HepG2 (cell line): ENCODE measurements around the gene ATP2A3. TPM values are rescaled to one million over a fixed set of nuclear protein-coding genes. Genes with fewer than 3 reads are reported as not detected.

Experiments used
- GATAD2A ChIP-seq: IDR thresholded peaks from 2 replicates; pipeline ENCODE4 v1.6.1; 2016
- SALL1 ChIP-seq: sonication (generic); formaldehyde crosslinking; IDR thresholded peaks from 2 replicates; pipeline ENCODE4 v1.8.0; 2022; ENCODE audit warnings: mild to moderate bottlenecking, missing genetic modification reagents
- SP1 ChIP-seq, 2 experiments: fragments of 450-650 bp in 1 of 2; sonication (generic) in 1 of 2; formaldehyde crosslinking in 1 of 2; IDR thresholded peaks; 2 replicates each; pipeline versions ENCODE4 v1.4.0 to v1.6.1; 2016 to 2020; ENCODE audit warnings: missing genetic modification reagents in 1 of 2
- TGIF2 ChIP-seq: IDR thresholded peaks from 2 replicates; pipeline ENCODE4 v1.6.1; 2016; ENCODE audit warnings: control low read depth, missing compliant biosample characterization
- ZHX2 ChIP-seq, 2 experiments: sonication (generic) in 1 of 2; formaldehyde crosslinking in 1 of 2; IDR thresholded peaks; 2 replicates each; pipeline versions ENCODE4 v1.6.1 to v1.9.0; 2014 to 2022; ENCODE audit warnings: antibody characterized with exemption in 1 of 2, borderline replicate concordance in 1 of 2, inconsistent platforms in 1 of 2, low read depth in 1 of 2, missing genetic modification reagents in 1 of 2
- ZNF138 ChIP-seq: sonication (generic); formaldehyde crosslinking; IDR thresholded peaks from 2 replicates; pipeline ENCODE4 v1.5.0; 2020; ENCODE audit warnings: mild to moderate bottlenecking, low read depth, missing genetic modification reagents
- ZNF646 ChIP-seq: sonication (generic); formaldehyde crosslinking; IDR thresholded peaks from 2 replicates; pipeline ENCODE4 v1.9.0; 2021; ENCODE audit warnings: mild to moderate bottlenecking, missing genetic modification reagents
- polyA plus RNA-seq, 8 experiments: library from polyadenylated mRNA; depleted of rRNA in 3 of 8; stranded (reverse) in 7 of 8; unstranded in 1 of 8; fragments of >200 nt; fragmentation: Illumina TruSeq in 4 of 8; extraction: Trizol in 4 of 8; gene quantifications; 2 replicates each; pipeline versions ENCODE4 v1.2.1 to v1.2.3, GENCODE V29; 2011 to 2016; ENCODE audit warnings: low read depth in 4 of 8, missing spikeins in 1 of 8, mixed read lengths in 1 of 8; ENCODE audit not compliant: insufficient read depth in 1 of 8
- total RNA-seq, 5 experiments: library from RNA; depleted of rRNA; stranded (reverse); fragments of >200 nt; fragmentation: Illumina TruSeq; extraction: Trizol; gene quantifications; 2 replicates each; pipeline ENCODE4 v1.2.3, GENCODE V29; 2016; ENCODE audit warnings: low read depth in 1 of 5

Gene ATP2A3
- total and polyA plus RNA-seq, 2 of the 13 experiments (the other 11 are each of a cell fraction or from before 2014, with no cell fraction given): 0.07 TPM; not detected in 1

- TF ChIP-seq ZNF646 (CRISPR knock-in tag): no peak
- TF ChIP-seq ZNF138: no peak
- TF ChIP-seq GATAD2A: peak; percentile 77
- TF ChIP-seq SALL1 (CRISPR knock-in tag): peak; percentile 82
- TF ChIP-seq SP1 (IDR thresholded peaks at IDR 0.05): no peak
- 0 out of 2 replicates have a peak, but pooled peaks have one; percentile 24 for TF ChIP-seq SP1 (CRISPR knock-in tag; IDR thresholded peaks at IDR 0.05)
- TF ChIP-seq TGIF2 (CRISPR knock-in tag): no peak
- TF ChIP-seq ZHX2 (IDR thresholded peaks at IDR 0.05; ENCODE audit: low read depth): peak; percentile 59; the same call in 1 of the 2 replicates
- TF ChIP-seq ZHX2 (CRISPR knock-in tag; IDR thresholded peaks at IDR 0.05; ENCODE audit: borderline replicate concordance): no peak
These were observed 39.5 kb upstream of the ATP2A3 start (continued) for GRCh38 chr17:4003501-4004421.
